Transverse colon (tissue), 4 donors: ENCODE results near the gene TMEM107. TPM values are rescaled to one million over a fixed set of nuclear protein-coding genes. Genes with fewer than 3 reads are reported as not detected.
A peak's percentile ranks its signal among the peaks of the same experiment; 100 is the strongest.

ENCODE experiments used
- DNase-seq: peaks from one replicate; pipeline ENCODE4 v3.0.0-alpha.2; 2019
- H3K27ac ChIP-seq, 4 donors: fragments of 200-600 bp; sonication (generic); 2 replicates each; pipeline ENCODE4 v1.5.1; 2016 to 2018; ENCODE audit warnings: inconsistent platforms in 4 of 4
- H3K27me3 ChIP-seq: fragments of 200-600 bp; sonication (generic); 2 replicates; pipeline ENCODE4 v1.5.1; 2017; ENCODE audit warnings: inconsistent platforms
- H3K36me3 ChIP-seq, 4 donors: fragments of 200-600 bp; sonication (generic); 2 replicates each; pipeline ENCODE4 v1.5.1; 2017 to 2019; ENCODE audit warnings: inconsistent platforms in 4 of 4
- H3K4me1 ChIP-seq, 4 donors: fragments of 200-600 bp; sonication (generic); 2 replicates each; pipeline ENCODE4 v1.5.1; 2017 to 2020; ENCODE audit warnings: inconsistent platforms in 4 of 4
- H3K4me3 ChIP-seq, 4 donors: fragments of 200-600 bp; sonication (generic); 1 replicate in 1 of 4; 2 replicates in 3 of 4; pipeline versions ENCODE4 v1.5.1 to v1.6.1; 2017 to 2019; ENCODE audit warnings: inconsistent platforms in 4 of 4
- H3K9me3 ChIP-seq, 2 donors: fragments of 200-600 bp; sonication (generic); 2 replicates each; pipeline ENCODE4 v1.5.1; 2017 to 2019; ENCODE audit warnings: inconsistent platforms in 2 of 2
- EP300 ChIP-seq: sonication (generic); formaldehyde crosslinking; IDR thresholded peaks from one replicate; pipeline ENCODE4 v1.6.1; 2017; ENCODE audit warnings: antibody characterized with exemption, low read depth
- POLR2A ChIP-seq: fragments of 450-650 bp; IDR thresholded peaks from one replicate; pipeline ENCODE4 v1.6.1; 2016; ENCODE audit warnings: antibody characterized with exemption, mild to moderate bottlenecking, moderate library complexity
- POLR2AphosphoS5 ChIP-seq, 3 donors: sonication (generic); formaldehyde crosslinking; IDR thresholded peaks; one replicate each; pipeline ENCODE4 v1.6.1; 2016; ENCODE audit warnings: antibody characterized with exemption in 3 of 3
- WGBS, 2 donors: methylation state at CpG; one replicate each; pipeline ENCODE4 v1.1.5; 2018; ENCODE audit warnings: low coverage in 1 of 2; 5-methylcytosine and 5-hydroxymethylcytosine counted together
- in situ Hi-C, 4 donors: fragments of 200-750 bp; cut with MboI; loops; one replicate each; pipeline versions ENCODE4 v1.15.0 to v1.15.1; 2017; ENCODE audit warnings: low sequenced_read_pairs in 3 of 4, low pct_ligation_motif_present in 1 of 4, low pct_unique_long_range_greater_than_20kb in 1 of 4
- intact Hi-C: fragments of 100-400 bp; cut with DNase I; formaldehyde crosslinking; loops from one replicate; pipeline ENCODE4 v1.15.1; 2023; ENCODE audit warnings: low total_unique reads
- total RNA-seq, 4 donors: library from RNA; depleted of rRNA; stranded (reverse); fragments of >200 nt; gene quantifications; one replicate each; pipeline ENCODE4 v1.1.0, GENCODE V29; 2016
- TF ChIP-seq, protein P1 (sequence below), 5 experiments: fragments of 200-600 bp in 3 of 5; fragments of 450-650 bp in 2 of 5; sonication (generic) in 3 of 5; IDR thresholded peaks; 1 replicate in 2 of 5; 2 replicates in 3 of 5; pipeline ENCODE4 v1.5.1; 2016 to 2017; ENCODE audit warnings: antibody characterized with exemption in 5 of 5, inconsistent platforms in 3 of 5, mild to moderate bottlenecking in 2 of 5, moderate library complexity in 1 of 5

Gene TMEM107
- total RNA-seq, 4 donors from 2014 or later, result 1.5 to 74.6 (median 18.3) TPM

DNA sequence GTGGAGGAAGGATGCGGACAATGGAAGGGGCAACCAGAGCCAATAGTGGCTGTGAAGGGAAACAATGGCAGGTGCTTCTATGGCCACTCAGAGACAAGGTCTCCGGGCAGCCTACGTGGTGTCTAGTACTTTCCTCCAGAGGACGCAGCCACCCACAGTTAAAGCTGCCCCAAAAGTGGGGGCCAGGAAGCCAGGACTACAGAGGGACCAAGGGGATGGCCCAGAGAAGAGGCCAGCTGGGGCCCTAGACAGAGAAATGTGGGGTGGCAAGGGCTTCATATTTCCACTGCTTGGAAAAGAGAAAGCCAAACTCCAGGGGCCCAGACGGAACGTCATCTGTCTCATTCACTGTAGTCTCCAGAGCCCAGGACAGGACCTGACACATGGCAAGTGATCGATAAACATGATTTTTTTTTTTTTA lies 23.1 kb downstream of the TMEM107 start:
- peak overlapping the region; percentile 95 to 100 (median 99) for H3K27ac ChIP-seq
- in situ Hi-C loops (no loop called here), intact Hi-C loops (no loop called here)
- peaks cover 10 to 53% (median 41%) of the 10 kb centered on the region in 4 donors for H3K4me1 ChIP-seq
- H3K4me3 ChIP-seq, result peak overlapping the region in 3 of 4 donors; percentile 5 to 92 (median 49)
- no peaks in the 10 kb centered on the region for H3K27me3 ChIP-seq
- H3K36me3 ChIP-seq, result peaks cover 0 to 26% (median 15%) of the 10 kb centered on the region in 4 donors
- no peaks in the 10 kb centered on the region for H3K9me3 ChIP-seq
- 67 to 72% methylated on average over 5 to 7 of the region's 7 CpGs for WGBS, 2 donors
- TF ChIP-seq POLR2AphosphoS5 (IDR thresholded peaks at IDR 0.05), result no peak
- TF ChIP-seq EP300, result no peak
- no peak for TF ChIP-seq POLR2A
- TF ChIP-seq, protein P1, sequence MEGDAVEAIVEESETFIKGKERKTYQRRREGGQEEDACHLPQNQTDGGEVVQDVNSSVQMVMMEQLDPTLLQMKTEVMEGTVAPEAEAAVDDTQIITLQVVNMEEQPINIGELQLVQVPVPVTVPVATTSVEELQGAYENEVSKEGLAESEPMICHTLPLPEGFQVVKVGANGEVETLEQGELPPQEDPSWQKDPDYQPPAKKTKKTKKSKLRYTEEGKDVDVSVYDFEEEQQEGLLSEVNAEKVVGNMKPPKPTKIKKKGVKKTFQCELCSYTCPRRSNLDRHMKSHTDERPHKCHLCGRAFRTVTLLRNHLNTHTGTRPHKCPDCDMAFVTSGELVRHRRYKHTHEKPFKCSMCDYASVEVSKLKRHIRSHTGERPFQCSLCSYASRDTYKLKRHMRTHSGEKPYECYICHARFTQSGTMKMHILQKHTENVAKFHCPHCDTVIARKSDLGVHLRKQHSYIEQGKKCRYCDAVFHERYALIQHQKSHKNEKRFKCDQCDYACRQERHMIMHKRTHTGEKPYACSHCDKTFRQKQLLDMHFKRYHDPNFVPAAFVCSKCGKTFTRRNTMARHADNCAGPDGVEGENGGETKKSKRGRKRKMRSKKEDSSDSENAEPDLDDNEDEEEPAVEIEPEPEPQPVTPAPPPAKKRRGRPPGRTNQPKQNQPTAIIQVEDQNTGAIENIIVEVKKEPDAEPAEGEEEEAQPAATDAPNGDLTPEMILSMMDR (IDR thresholded peaks at IDR 0.05), result no peak
- DNase-seq, result no peak

- intact Hi-C loops (no loop called here), in situ Hi-C loops (no loop called here)
- Histone ChIP-seq H3K4me3 (peak within 1 kb of the TSS; percentile 46 to 92 (median 67)), H3K27me3 (no peaks in the 10 kb centered on the region), H3K27ac (peak within 1 kb of the TSS; percentile 95 to 100 (median 99)), H3K9me3 (no peaks in the 10 kb centered on the region), H3K4me1 (peaks cover 10 to 47% (median 40%) of the 10 kb centered on the region in 4 donors), H3K36me3 (peaks cover 0 to 33% (median 22%) of the 10 kb centered on the region in 4 donors)
- TF ChIP-seq POLR2AphosphoS5 (IDR thresholded peaks at IDR 0.05), result peak; percentile 98 to 99 (median 98)
- TF ChIP-seq, protein P1 (IDR thresholded peaks at IDR 0.05), result no peak
- peak; percentile 93 for TF ChIP-seq POLR2A
- peak; percentile 81 for TF ChIP-seq EP300
- WGBS, 2 donors, result 6% methylated on average over 42 of the region's 42 CpGs; no CpG with 5 or more reads in 1 of the 2 donors
- peak; percentile 97 for DNase-seq
Observed at GRCh38 chr17:8152112-8152775, 23.9 kb downstream of the TMEM107 start, which contains the start of gene PER1. Gene PER1 (minus strand): TSS chr17:8152404. CDS start chr17:8150706, 1,698 bp downstream.

DNA sequence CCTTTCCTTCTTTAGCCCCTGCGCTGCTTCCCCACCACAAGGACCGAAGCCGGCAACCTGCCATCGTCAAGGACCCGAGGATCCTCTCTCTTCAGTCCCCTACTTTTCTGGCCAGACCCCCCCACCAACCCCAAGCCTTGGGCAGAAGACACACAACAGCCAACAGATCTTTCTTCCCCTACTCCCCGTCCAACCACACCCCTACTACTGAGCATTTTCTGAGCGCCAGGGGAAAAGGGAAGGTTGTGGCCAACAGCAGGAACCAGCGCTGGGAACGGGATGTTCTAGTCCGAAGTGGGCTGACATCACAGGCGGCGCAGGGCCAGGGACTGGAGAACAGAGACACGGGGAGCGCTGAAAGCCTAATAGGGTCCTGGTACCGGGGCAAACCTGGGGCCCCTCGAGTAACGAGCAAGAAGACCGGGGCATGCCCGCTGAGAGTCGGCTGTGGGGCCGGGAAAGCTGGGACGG lies 24.5 kb downstream of the TMEM107 start:
- H3K36me3 ChIP-seq, result peaks cover 0 to 39% (median 25%) of the 10 kb centered on the region in 4 donors
- peaks cover 10 to 43% (median 35%) of the 10 kb centered on the region in 4 donors for H3K4me1 ChIP-seq
- no peaks in the 10 kb centered on the region for H3K9me3 ChIP-seq
- H3K4me3 ChIP-seq, result peak overlapping the region; percentile 46 to 92 (median 67)
- in situ Hi-C loops (no loop called here), intact Hi-C loops (no loop called here)
- TF ChIP-seq EP300 (peak; percentile 99), POLR2A (no peak), POLR2AphosphoS5 (IDR thresholded peaks at IDR 0.05) (peak; percentile 62 to 87 (median 86))
- TF ChIP-seq, protein P1 (IDR thresholded peaks at IDR 0.05), result no peak
- no peaks in the 10 kb centered on the region for H3K27me3 ChIP-seq
- H3K27ac ChIP-seq, result peak overlapping the region; percentile 95 to 100 (median 99)
- WGBS, 2 donors, result 4% methylated on average over 22 of the region's 22 CpGs; no CpG with 5 or more reads in 1 of the 2 donors
- DNase-seq, result peak; percentile 91

DNA sequence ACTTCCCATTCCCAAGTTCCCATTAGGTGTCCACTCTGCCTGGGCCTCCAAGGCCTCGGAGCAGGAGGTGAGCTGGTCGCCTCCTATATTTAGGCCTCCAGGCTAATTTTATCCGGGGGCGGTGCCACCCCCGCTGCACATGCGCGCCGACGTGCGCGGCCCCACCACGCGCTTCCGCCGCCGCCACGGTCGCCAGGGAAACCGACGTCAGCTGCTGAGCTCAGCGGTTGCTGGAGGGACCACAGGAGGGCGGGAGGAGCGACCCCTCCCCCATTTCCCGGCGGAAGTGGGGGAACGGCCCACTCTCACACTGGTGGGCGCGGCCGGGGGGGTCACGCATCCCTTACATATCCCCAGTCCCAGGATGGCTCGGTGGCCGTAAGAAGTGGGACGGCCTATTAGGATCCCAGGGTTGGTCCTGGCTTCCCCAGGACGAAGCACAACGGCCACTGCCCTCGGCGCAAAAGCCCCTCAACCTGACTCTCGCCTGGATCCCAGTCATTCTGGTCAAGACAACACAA lies 25.0 kb downstream of the TMEM107 start:
- H3K36me3 ChIP-seq, result peaks cover 0 to 44% (median 28%) of the 10 kb centered on the region in 4 donors
- peak overlapping the region; percentile 95 to 100 (median 99) for H3K27ac ChIP-seq
- intact Hi-C loops, result no loop called here
- TF ChIP-seq, protein P1 (IDR thresholded peaks at IDR 0.05), result peak in 1 of 5 experiments; percentile 38
- peak; percentile 57 for TF ChIP-seq EP300
- peak; percentile 76 to 84 (median 82) for TF ChIP-seq POLR2AphosphoS5 (IDR thresholded peaks at IDR 0.05)
- no peak for TF ChIP-seq POLR2A
- peak overlapping the region; percentile 46 to 92 (median 67) for H3K4me3 ChIP-seq
- in situ Hi-C loops, result no loop called here
- H3K4me1 ChIP-seq, result peaks cover 10 to 43% (median 35%) of the 10 kb centered on the region in 4 donors
- H3K9me3 ChIP-seq, result no peaks in the 10 kb centered on the region
- DNase-seq, result peak; percentile 92
- no peaks in the 10 kb centered on the region for H3K27me3 ChIP-seq
- WGBS, 2 donors, result 0% methylated on average over 13 of the region's 38 CpGs; no CpG with 5 or more reads in 1 of the 2 donors
